HCT116 (cell line): ENCODE data around the gene TRERF1.

Experiments used
- CEBPB ChIP-seq: IDR thresholded peaks from 2 replicates; pipeline ENCODE4 v1.6.1; 2012; ENCODE audit warnings: low read depth
- CTCF ChIP-seq, 3 experiments: fragments of 200-600 bp in 1 of 3; sonication (generic) in 1 of 3; IDR thresholded peaks in 2 of 3; conservative IDR thresholded peaks in 1 of 3; 2 replicates each; pipeline ENCODE4 v1.5.1; 2012 to 2017; ENCODE audit warnings: low read depth in 2 of 3, low read length in 2 of 3, antibody characterized with exemption in 1 of 3, borderline replicate concordance in 1 of 3, control low read depth in 1 of 3, mild to moderate bottlenecking in 1 of 3, mixed read lengths in 1 of 3, mixed run types in 1 of 3, moderate library complexity in 1 of 3; ENCODE audit not compliant: insufficient read depth in 1 of 3
- ELF1 ChIP-seq: IDR thresholded peaks from 2 replicates; pipeline ENCODE4 v1.6.1; 2012; ENCODE audit warnings: low read depth, borderline replicate concordance
- EZH2 ChIP-seq: fragments of 200-600 bp; sonication (generic); IDR thresholded peaks from 2 replicates; pipeline ENCODE4 v1.6.1; 2017; ENCODE audit warnings: antibody characterized with exemption, mixed run types
- JUND ChIP-seq: IDR thresholded peaks from 2 replicates; pipeline ENCODE4 v1.6.1; 2012
- POLR2A ChIP-seq: IDR thresholded peaks from 2 replicates; pipeline ENCODE4 v1.7.0; 2011; ENCODE audit warnings: borderline replicate concordance; ENCODE audit not compliant: insufficient read depth, insufficient read length; ENCODE audit errors: extremely low read depth
- POLR2AphosphoS5 ChIP-seq: IDR thresholded peaks from 2 replicates; pipeline ENCODE4 v1.6.1; 2011; ENCODE audit warnings: mild to moderate bottlenecking, low read depth, low read length, moderate library complexity
- RAD21 ChIP-seq: IDR thresholded peaks from 2 replicates; pipeline ENCODE4 v1.6.1; 2012; ENCODE audit warnings: low read depth, mild to moderate bottlenecking
- SP1 ChIP-seq: IDR thresholded peaks from 2 replicates; pipeline ENCODE4 v1.6.1; 2012; ENCODE audit warnings: low read depth
- SRF ChIP-seq: IDR thresholded peaks from 2 replicates; pipeline ENCODE4 v1.6.1; 2012; ENCODE audit warnings: low read depth
- YY1 ChIP-seq: IDR thresholded peaks from 2 replicates; pipeline ENCODE4 v1.6.1; 2011; ENCODE audit warnings: low read length, low read depth, moderate library complexity, mild to moderate bottlenecking; ENCODE audit not compliant: insufficient replicate concordance; ENCODE audit errors: extremely low read depth
- ZBTB33 ChIP-seq: IDR thresholded peaks from 2 replicates; pipeline ENCODE4 v1.6.1; 2011; ENCODE audit warnings: mild to moderate bottlenecking, low read length, moderate library complexity; ENCODE audit not compliant: insufficient replicate concordance; ENCODE audit errors: extremely low read depth
- TF ChIP-seq, protein P1 (sequence below): IDR thresholded peaks from 2 replicates; pipeline ENCODE4 v1.6.1; 2012

GRCh38 chr6:42320762-42321161, 131.0 kb downstream of the TRERF1 start:
- TF ChIP-seq CTCF (IDR thresholded peaks at IDR 0.05 in 2 of 3, conservative IDR thresholded peaks at IDR 0.05 in 1 of 3; ENCODE audit: borderline replicate concordance in 1 of 3, insufficient read depth in 1 of 3, low read depth in 2 of 3, low read length in 2 of 3) (no peak), POLR2A (no peak), ELF1 (no peak), CEBPB (no peak), EZH2 (no peak), JUND (no peak), ZBTB33 (no peak), POLR2AphosphoS5 (no peak), SRF (no peak), RAD21 (no peak), YY1 (no peak), SP1 (no peak)
- TF ChIP-seq, protein P1, sequence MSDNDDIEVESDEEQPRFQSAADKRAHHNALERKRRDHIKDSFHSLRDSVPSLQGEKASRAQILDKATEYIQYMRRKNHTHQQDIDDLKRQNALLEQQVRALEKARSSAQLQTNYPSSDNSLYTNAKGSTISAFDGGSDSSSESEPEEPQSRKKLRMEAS = no peak
